GM12874 (cell line): ENCODE data around the gene RORB.

ENCODE experiments used
- TF ChIP-seq, protein P1 (sequence below): IDR thresholded peaks from 2 replicates; pipeline ENCODE4 v1.5.1; 2011; ENCODE audit warnings: low read depth, mild to moderate bottlenecking, control low read depth, low read length, moderate library complexity; ENCODE audit not compliant: insufficient read depth

The RORB gene

DNA sequence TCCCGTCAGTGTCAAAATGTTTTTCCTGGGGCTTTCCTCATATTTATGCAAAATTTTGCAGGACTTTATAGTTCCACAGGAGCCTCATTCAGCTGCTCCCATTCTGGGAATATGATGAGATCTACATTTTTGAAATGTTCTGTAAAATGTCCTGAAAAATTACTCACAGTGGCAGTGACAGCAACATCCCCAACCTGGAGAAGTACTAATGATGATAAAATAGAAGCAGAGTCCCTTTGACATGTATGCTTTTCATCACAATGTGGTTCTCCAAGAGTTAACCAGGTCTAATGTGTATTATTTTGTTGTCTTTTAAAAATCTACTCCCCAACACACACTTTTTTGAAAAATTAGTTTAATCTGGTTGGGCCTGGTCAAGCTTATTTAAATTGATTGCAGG is 36.1 kb downstream of the RORB start:
- TF ChIP-seq, protein P1, sequence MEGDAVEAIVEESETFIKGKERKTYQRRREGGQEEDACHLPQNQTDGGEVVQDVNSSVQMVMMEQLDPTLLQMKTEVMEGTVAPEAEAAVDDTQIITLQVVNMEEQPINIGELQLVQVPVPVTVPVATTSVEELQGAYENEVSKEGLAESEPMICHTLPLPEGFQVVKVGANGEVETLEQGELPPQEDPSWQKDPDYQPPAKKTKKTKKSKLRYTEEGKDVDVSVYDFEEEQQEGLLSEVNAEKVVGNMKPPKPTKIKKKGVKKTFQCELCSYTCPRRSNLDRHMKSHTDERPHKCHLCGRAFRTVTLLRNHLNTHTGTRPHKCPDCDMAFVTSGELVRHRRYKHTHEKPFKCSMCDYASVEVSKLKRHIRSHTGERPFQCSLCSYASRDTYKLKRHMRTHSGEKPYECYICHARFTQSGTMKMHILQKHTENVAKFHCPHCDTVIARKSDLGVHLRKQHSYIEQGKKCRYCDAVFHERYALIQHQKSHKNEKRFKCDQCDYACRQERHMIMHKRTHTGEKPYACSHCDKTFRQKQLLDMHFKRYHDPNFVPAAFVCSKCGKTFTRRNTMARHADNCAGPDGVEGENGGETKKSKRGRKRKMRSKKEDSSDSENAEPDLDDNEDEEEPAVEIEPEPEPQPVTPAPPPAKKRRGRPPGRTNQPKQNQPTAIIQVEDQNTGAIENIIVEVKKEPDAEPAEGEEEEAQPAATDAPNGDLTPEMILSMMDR = no peak

DNA sequence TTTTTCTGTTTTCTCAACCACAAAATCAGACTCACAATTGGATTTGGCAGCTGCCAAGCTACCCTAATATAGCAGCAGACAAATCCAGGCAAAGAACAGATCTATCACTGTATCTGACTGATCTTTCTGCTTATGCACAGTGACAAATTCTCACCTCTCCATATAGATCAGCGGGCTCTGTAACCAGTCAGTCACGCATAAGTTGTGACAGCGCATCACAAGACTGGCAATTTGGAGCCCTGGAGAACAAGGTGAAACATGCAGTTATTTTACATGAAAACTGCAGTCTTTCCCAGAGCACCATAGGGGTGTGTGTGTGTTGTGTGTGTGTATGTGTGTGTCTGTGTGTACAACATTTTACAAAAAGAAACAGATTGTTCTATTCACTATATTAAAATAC is 37.7 kb downstream of the RORB start:
- TF ChIP-seq, protein P1 = no peak

DNA sequence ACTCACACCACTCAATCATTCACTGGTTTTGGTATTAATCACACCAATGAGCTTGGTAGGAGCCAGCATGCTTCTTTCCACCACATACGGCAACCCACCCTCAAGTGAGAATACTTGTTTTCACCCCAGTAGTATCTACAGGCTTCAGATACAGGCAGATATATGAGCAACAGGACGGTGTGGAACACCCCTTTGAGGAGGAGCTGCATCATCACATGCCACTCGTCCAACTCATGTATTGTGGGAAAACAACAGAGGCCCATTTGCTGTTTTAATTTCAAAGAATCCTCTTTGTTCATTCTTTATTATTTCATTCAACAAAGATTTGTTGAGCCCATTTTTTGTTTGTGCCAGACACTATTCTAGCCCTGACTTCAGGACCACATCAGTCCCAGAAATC is 46.0 kb downstream of the RORB start:
- TF ChIP-seq, protein P1 = no peak

DNA sequence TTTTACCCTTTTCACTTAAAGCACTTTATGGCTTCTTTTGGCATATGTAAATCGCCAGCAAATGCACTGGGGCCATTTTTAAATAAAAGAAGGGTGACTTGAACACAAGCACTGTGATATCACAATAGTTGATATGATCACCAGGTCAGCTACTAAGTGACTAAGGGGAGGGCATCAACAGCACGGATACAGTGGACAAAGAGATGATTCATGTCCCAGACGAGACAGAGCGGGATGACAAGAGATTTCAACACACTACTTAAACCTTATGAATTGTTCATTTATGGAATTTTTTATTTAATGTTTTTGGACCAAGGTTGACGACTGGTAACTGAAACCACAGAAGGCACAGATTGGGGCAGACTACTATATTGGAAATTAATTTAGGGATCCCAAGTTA is 54.1 kb downstream of the RORB start:
- TF ChIP-seq, protein P1 = no peak

DNA sequence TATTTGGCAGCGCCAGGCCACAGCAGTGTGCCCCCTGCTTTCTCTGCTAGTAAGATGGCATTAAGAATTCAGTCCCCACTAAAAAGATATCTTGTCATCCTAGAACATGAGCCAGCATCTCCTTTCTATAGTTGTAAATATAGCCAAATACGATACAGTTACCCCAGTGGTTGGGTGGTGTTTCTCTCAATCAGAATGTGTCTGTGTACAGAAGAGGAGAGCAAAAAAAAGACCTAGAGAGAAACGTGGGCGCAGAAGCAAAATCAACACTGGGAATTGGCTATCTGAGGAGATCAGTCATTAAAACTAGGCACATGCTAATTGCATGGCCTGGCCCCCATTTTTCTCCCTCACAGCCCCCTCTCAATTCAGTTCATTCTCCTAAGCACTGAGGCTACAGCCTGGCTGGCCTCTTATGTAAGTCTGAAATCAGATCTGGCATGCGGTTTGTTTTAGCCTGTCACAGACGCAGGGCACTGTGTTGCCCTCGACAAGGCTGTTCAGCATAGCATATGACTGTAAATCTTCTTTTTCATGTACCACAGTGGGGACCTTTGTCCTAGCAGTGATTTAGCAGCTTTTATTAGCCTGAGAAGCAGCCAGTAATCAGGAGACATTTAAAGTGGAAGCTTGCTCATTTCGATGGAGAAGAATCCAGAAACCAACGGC is 57.8 kb downstream of the RORB start:
- TF ChIP-seq, protein P1 = no peak

DNA sequence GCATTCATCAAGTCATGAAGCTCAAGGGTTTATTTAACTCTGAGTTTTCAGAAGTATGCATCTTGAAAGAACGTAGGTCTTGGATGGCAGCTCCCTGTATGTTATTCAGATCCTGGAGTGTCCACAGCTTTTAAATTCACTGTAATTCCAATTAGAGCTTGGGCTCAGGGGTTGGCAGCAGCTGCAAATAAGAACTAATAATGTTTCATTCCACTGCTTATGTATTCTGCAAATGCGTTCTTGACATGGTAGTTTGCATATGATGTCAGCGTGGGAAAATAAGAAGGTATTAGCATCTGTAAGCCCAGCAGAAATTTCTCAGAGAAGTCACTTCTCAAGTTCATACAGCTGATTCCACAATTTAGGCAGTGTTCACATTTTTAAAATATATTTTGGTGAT is 58.4 kb downstream of the RORB start:
- TF ChIP-seq, protein P1 = no peak

DNA sequence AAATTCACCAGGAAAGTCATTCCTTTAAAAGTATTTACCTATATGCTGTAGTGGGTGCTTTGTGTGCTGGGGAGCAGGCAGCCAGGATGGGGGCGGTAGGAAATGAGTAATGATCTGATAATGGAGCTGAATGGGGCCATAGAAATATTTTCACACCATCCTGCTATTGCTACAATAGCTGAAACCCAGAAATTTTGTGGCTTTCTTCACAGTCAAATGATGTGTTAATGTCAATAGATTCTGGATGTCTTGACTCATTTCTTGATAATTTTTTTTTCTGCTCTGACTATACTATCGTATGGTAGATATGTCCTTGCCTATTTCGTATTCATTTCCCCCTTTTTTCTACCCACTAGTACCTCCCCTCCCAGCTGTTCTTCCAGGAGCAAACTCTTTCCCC is 59.5 kb downstream of the RORB start:
- TF ChIP-seq, protein P1 = no peak
